ENCODE measurements around the gene RNF138. TPM values are rescaled to one million over a fixed set of nuclear protein-coding genes. Genes with fewer than 3 reads are reported as not detected.

RNF138 gene
- total RNA-seq, 4 donors from 2014 or later: 9.6 to 27.6 (median 17.9) TPM

- 73% methylated on average over 2 of the region's 3 CpGs; no CpG with 5 or more reads in 1 of the 2 donors for WGBS, 2 donors (ENCODE audit: low coverage in 1 of 2)
Observed at GRCh38 chr18:32177530-32177929, 85.9 kb downstream of the RNF138 start.

More at GRCh38 chr18:32177530-32177929, 85.9 kb downstream of the RNF138 start:
- H3K9me3 ChIP-seq: no peaks in the 10 kb centered on the region
- H3K4me1 ChIP-seq: no peaks in the 10 kb centered on the region
- TF ChIP-seq POLR2A (IDR thresholded peaks at IDR 0.05) (no peak), POLR2AphosphoS5 (IDR thresholded peaks at IDR 0.05) (no peak), EP300 (IDR thresholded peaks at IDR 0.05) (no peak), CTCF (IDR thresholded peaks at IDR 0.05) (no peak)
- no peak for ATAC-seq
- no peak overlapping the region for H3K27ac ChIP-seq
- no peak overlapping the region for H3K4me3 ChIP-seq
- no peaks in the 10 kb centered on the region for H3K36me3 ChIP-seq
- no peaks in the 10 kb centered on the region for H3K27me3 ChIP-seq

Small RNAs within 50 kb of the gene (small RNA-seq; reads per million reads assigned to genes)
- gene RNA5SP453: 0 to 0.27 (median 0.06) reads per million in 4 donors

Other genes starting within 250 kb of the RNF138 start
- 10 to 100 TPM; 40.0 to 62.4 (median 42.5) TPM for gene TRAPPC8, start 148.7 kb upstream of the RNF138 start, total RNA-seq
- 1 to 10 TPM; 1.7 to 5.2 (median 3.1) TPM for gene RNF125, start 73.0 kb upstream of the RNF138 start, total RNA-seq
- gene MEP1B, start 98.2 kb downstream of the RNF138 start, total RNA-seq: not detected

Data from gastroesophageal sphincter (tissue), 4 donors.